Progenitor cell of endocrine pancreas (in vitro differentiated cells): Measurements from ENCODE around the gene LPP. TPM values are rescaled to one million over a fixed set of nuclear protein-coding genes. Genes with fewer than 3 reads are reported as not detected.
A peak's percentile ranks its signal among the peaks of the same experiment; 100 is the strongest.

Experiments
- DNase-seq: peaks from one replicate; pipeline ENCODE4 v3.0.0; 2021; ENCODE audit warnings: low spot score; ENCODE audit not compliant: unreplicated experiment
- H3K27ac Mint-ChIP-seq: 2 replicates; pipeline ENCODE4 v1.8.0; 2021; ENCODE audit warnings: mild to moderate bottlenecking, moderate library complexity, mixed read lengths
- H3K27me3 Mint-ChIP-seq: 2 replicates; pipeline ENCODE4 v1.8.0; 2021; ENCODE audit warnings: mixed read lengths
- H3K36me3 Mint-ChIP-seq: 2 replicates; pipeline ENCODE4 v1.8.0; 2022; ENCODE audit warnings: mixed read lengths; ENCODE audit not compliant: insufficient read depth
- H3K4me1 Mint-ChIP-seq: 2 replicates; pipeline ENCODE4 v1.8.0; 2021; ENCODE audit warnings: low read depth, mixed read lengths
- H3K4me3 Mint-ChIP-seq: 2 replicates; pipeline ENCODE4 v1.8.0; 2021; ENCODE audit warnings: low read depth, mild to moderate bottlenecking, moderate library complexity, mixed read lengths
- H3K9me3 Mint-ChIP-seq: 2 replicates; pipeline ENCODE4 v1.8.0; 2021; ENCODE audit warnings: low read depth, mixed read lengths
- total RNA-seq: library from RNA; stranded (reverse); gene quantifications from 2 replicates; pipeline ENCODE4 v1.2.1, GENCODE V29; 2021
- TF ChIP-seq, protein P1 (sequence below): fragments of 200-600 bp; sonication (generic); IDR thresholded peaks from one replicate; pipeline ENCODE4 v1.5.0; 2021; ENCODE audit warnings: antibody characterized with exemption, mild to moderate bottlenecking; ENCODE audit not compliant: unreplicated experiment

Gene LPP
- total RNA-seq, 1 donor from 2014 or later = 131 TPM

- peak overlapping the region; percentile 53 for H3K27ac Mint-ChIP-seq
These were observed 195.5 kb downstream of the LPP start for GRCh38 chr3:188349351-188349901.

DNA sequence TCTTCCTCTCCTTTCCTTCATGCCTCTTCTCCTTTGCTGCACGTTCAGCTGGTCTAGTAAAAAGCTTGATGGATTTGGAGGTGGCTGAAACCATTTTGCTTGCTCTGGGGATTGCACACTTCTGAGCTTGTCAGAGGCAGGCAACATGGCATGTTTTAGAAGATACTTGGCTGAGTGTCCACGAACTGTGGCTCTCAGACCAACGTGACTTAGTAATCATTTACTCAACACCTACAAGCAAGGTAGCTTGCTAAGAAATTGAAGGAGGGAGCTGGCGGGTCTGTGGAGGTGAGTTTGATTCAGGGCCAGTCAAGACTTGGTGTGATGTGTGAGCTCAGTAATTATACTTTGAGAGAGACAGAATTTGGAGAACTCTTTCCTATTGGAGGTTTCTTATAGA, 196.0 kb downstream of the LPP start:
- Mint-ChIP-seq H3K9me3 (no peaks in the 10 kb centered on the region), H3K4me3 (no peak overlapping the region), H3K4me1 (peaks cover 12% of the 10 kb centered on the region), H3K27ac (no peak overlapping the region), H3K36me3 (no peaks in the 10 kb centered on the region), H3K27me3 (no peaks in the 10 kb centered on the region)
- TF ChIP-seq, protein P1, sequence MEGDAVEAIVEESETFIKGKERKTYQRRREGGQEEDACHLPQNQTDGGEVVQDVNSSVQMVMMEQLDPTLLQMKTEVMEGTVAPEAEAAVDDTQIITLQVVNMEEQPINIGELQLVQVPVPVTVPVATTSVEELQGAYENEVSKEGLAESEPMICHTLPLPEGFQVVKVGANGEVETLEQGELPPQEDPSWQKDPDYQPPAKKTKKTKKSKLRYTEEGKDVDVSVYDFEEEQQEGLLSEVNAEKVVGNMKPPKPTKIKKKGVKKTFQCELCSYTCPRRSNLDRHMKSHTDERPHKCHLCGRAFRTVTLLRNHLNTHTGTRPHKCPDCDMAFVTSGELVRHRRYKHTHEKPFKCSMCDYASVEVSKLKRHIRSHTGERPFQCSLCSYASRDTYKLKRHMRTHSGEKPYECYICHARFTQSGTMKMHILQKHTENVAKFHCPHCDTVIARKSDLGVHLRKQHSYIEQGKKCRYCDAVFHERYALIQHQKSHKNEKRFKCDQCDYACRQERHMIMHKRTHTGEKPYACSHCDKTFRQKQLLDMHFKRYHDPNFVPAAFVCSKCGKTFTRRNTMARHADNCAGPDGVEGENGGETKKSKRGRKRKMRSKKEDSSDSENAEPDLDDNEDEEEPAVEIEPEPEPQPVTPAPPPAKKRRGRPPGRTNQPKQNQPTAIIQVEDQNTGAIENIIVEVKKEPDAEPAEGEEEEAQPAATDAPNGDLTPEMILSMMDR = no peak
- no peak for DNase-seq

More at GRCh38 chr3:188349351-188349901, 195.5 kb downstream of the LPP start:
- Mint-ChIP-seq H3K36me3 (no peaks in the 10 kb centered on the region), H3K27me3 (no peaks in the 10 kb centered on the region), H3K9me3 (no peaks in the 10 kb centered on the region), H3K4me1 (peaks cover 12% of the 10 kb centered on the region), H3K4me3 (no peak overlapping the region)
- no peak for DNase-seq
- TF ChIP-seq, protein P1 = no peak

- Mint-ChIP-seq H3K9me3 (no peaks in the 10 kb centered on the region), H3K4me1 (peaks cover 12% of the 10 kb centered on the region), H3K27me3 (no peaks in the 10 kb centered on the region), H3K36me3 (no peaks in the 10 kb centered on the region), H3K27ac (no peak overlapping the region), H3K4me3 (no peak overlapping the region)
- no peak for DNase-seq
- TF ChIP-seq, protein P1 = no peak
These were observed 197.0 kb downstream of the LPP start for GRCh38 chr3:188350961-188351360.

- TF ChIP-seq, protein P1 = no peak
- no peak overlapping the region for H3K27ac Mint-ChIP-seq
- no peaks in the 10 kb centered on the region for H3K9me3 Mint-ChIP-seq
- H3K4me1 Mint-ChIP-seq = peaks cover 12% of the 10 kb centered on the region
- H3K27me3 Mint-ChIP-seq = no peaks in the 10 kb centered on the region
- no peak for DNase-seq
- H3K36me3 Mint-ChIP-seq = no peaks in the 10 kb centered on the region
- no peak overlapping the region for H3K4me3 Mint-ChIP-seq
These were observed 197.7 kb downstream of the LPP start for GRCh38 chr3:188351648-188352047.

DNA sequence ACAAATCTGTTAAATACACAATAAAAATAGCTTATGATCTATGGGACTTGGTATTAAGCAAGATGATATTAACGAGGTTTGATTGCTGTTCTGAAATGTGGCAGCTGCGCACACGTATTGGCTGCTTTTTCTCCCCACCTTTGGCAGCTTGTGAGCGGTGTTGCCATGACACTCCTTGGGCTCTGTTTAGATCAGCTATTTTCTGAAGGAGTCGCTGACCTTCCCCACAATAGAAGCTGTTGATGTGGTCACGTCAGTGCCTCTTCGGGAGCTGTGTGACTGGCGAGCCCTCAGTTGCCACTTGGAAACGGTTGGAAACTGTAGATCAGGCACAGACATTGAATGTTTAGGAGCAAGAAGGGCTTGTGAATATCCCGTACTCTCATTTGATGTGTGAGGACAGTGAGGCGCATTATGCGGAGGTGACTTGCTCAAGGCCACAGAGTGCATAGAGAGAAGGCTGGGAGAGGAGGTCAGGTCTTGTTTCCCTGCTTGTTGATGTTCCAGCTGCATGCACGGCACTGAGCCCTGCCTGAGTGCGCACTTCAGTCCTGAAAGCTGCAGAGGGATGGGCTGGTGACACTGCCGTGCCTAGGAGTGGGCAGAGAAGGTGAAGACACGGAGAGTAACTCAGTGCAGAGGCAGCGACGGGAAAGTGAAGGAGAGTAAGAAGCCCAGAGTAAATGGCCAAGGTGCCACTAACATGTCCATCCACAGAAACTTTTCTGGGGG, 198.4 kb downstream of the LPP start:
- Mint-ChIP-seq H3K27ac (no peak overlapping the region), H3K9me3 (no peaks in the 10 kb centered on the region), H3K4me1 (peaks cover 11% of the 10 kb centered on the region), H3K4me3 (no peak overlapping the region), H3K27me3 (no peaks in the 10 kb centered on the region), H3K36me3 (no peaks in the 10 kb centered on the region)
- TF ChIP-seq, protein P1 = no peak
- no peak for DNase-seq
